HepG2 (cell line): ENCODE results near the gene FAM222A. TPM values are rescaled to one million over a fixed set of nuclear protein-coding genes. Genes with fewer than 3 reads are reported as not detected.

Source experiments
- ATF1 ChIP-seq: IDR thresholded peaks from 2 replicates; pipeline ENCODE4 v1.6.1; 2016; ENCODE audit warnings: mild to moderate bottlenecking, control low read depth
- CEBPG ChIP-seq: IDR thresholded peaks from 2 replicates; pipeline ENCODE4 v1.6.1; 2016
- POLR2AphosphoS5 ChIP-seq: IDR thresholded peaks from 2 replicates; pipeline ENCODE4 v1.6.1; 2012; ENCODE audit warnings: low read depth, low read length
- RELA ChIP-seq: sonication (generic); formaldehyde crosslinking; IDR thresholded peaks from 2 replicates; pipeline ENCODE4 v1.4.0; 2020; ENCODE audit warnings: missing genetic modification reagents
- SALL1 ChIP-seq: sonication (generic); formaldehyde crosslinking; IDR thresholded peaks from 2 replicates; pipeline ENCODE4 v1.8.0; 2022; ENCODE audit warnings: mild to moderate bottlenecking, missing genetic modification reagents
- SIX4 ChIP-seq: sonication (generic); formaldehyde crosslinking; IDR thresholded peaks from 2 replicates; pipeline ENCODE4 v1.4.0; 2020; ENCODE audit warnings: missing genetic modification reagents
- SPEN ChIP-seq: sonication (generic); formaldehyde crosslinking; IDR thresholded peaks from 2 replicates; pipeline ENCODE4 v1.5.1; 2020; ENCODE audit warnings: low read depth, mild to moderate bottlenecking, missing genetic modification reagents
- TBX2 ChIP-seq: sonication (generic); formaldehyde crosslinking; IDR thresholded peaks from 2 replicates; pipeline ENCODE4 v1.5.0; 2020; ENCODE audit warnings: missing genetic modification reagents, mild to moderate bottlenecking, borderline replicate concordance
- U2AF2 ChIP-seq: fragments of 200-400 bp; formaldehyde crosslinking; IDR thresholded peaks from 2 replicates; pipeline ENCODE4 v1.6.1; 2017; ENCODE audit warnings: low read depth, mild to moderate bottlenecking, low read length
- ZBTB37 ChIP-seq: sonication (generic); formaldehyde crosslinking; IDR thresholded peaks from 2 replicates; pipeline ENCODE4 v1.4.0; 2020; ENCODE audit warnings: mild to moderate bottlenecking, missing genetic modification reagents
- ZNF263 ChIP-seq: sonication (generic); formaldehyde crosslinking; IDR thresholded peaks from 2 replicates; pipeline ENCODE4 v1.4.0; 2020; ENCODE audit warnings: missing genetic modification reagents
- ZNF34 ChIP-seq: sonication (generic); formaldehyde crosslinking; IDR thresholded peaks from 2 replicates; pipeline ENCODE4 v1.4.0; 2020; ENCODE audit warnings: mild to moderate bottlenecking, missing genetic modification reagents, borderline replicate concordance
- polyA plus RNA-seq, 8 experiments: library from polyadenylated mRNA; depleted of rRNA in 3 of 8; stranded (reverse) in 7 of 8; unstranded in 1 of 8; fragments of >200 nt; fragmentation: Illumina TruSeq in 4 of 8; extraction: Trizol in 4 of 8; gene quantifications; 2 replicates each; pipeline versions ENCODE4 v1.2.1 to v1.2.3, GENCODE V29; 2011 to 2016; ENCODE audit warnings: low read depth in 4 of 8, missing spikeins in 1 of 8, mixed read lengths in 1 of 8; ENCODE audit not compliant: insufficient read depth in 1 of 8
- total RNA-seq, 5 experiments: library from RNA; depleted of rRNA; stranded (reverse); fragments of >200 nt; fragmentation: Illumina TruSeq; extraction: Trizol; gene quantifications; 2 replicates each; pipeline ENCODE4 v1.2.3, GENCODE V29; 2016; ENCODE audit warnings: low read depth in 1 of 5
- TF ChIP-seq, protein P1 (sequence below): sonication (generic); formaldehyde crosslinking; IDR thresholded peaks from 2 replicates; pipeline ENCODE4 v1.4.0; 2020; ENCODE audit warnings: missing genetic modification reagents
- TF ChIP-seq, protein P2 (sequence below): sonication (generic); formaldehyde crosslinking; IDR thresholded peaks from 2 replicates; pipeline ENCODE4 v1.5.0; 2020; ENCODE audit warnings: mild to moderate bottlenecking, missing genetic modification reagents, borderline replicate concordance
- TF ChIP-seq, protein P3 (sequence below): sonication (generic); formaldehyde crosslinking; IDR thresholded peaks from 2 replicates; pipeline ENCODE4 v1.4.0; 2020; ENCODE audit warnings: missing genetic modification reagents

Gene FAM222A
- total and polyA plus RNA-seq, 2 of the 13 experiments (the other 11 are each of a cell fraction or from before 2014, with no cell fraction given): 2.7 to 9.6 TPM

DNA sequence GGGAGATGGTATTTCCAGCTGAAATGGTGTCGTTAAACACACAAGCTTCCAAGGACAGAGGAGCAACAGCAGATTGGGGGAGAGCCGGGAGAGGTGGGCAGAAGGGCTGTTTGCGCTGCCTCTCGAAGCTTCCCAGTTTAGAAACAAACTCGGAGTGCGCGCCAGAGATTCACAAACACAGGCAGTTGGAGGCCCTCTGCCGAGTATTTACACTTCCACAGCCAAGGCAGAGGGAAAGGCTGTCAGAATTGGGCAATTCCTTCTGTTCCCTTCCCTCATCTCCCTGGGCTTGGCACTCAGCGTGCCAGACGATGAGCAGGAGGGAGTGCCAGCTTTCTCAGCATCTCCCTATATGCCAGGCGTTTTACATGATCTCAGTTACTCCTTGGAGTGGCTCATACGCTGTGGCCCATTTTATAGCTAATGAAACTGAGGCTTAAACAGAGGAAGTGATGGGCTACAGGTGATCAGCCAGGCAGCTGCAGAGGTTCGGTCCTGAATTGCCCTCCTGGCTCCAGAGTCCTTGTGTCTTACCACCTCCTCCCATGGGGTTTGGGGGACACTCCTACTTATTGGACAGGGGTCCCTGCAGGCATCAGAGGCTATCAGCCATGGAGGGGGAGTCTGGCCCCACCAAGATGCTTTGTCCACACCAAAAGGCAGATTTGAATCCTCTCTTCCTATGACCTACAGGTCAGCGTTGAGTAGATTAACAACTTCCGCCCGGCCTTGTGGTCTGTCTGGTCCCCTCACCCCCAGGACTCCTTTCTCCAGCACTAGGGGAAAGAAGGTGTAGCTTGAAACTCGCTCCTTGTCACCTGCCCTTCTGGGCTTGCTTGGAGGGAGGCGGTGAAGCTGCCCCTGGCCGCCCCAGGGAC is 3.1 kb downstream of the FAM222A start (continued):
- TF ChIP-seq, protein P1, sequence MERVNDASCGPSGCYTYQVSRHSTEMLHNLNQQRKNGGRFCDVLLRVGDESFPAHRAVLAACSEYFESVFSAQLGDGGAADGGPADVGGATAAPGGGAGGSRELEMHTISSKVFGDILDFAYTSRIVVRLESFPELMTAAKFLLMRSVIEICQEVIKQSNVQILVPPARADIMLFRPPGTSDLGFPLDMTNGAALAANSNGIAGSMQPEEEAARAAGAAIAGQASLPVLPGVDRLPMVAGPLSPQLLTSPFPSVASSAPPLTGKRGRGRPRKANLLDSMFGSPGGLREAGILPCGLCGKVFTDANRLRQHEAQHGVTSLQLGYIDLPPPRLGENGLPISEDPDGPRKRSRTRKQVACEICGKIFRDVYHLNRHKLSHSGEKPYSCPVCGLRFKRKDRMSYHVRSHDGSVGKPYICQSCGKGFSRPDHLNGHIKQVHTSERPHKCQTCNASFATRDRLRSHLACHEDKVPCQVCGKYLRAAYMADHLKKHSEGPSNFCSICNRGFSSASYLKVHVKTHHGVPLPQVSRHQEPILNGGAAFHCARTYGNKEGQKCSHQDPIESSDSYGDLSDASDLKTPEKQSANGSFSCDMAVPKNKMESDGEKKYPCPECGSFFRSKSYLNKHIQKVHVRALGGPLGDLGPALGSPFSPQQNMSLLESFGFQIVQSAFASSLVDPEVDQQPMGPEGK (CRISPR knock-in tag): no peak
- TF ChIP-seq, protein P2, sequence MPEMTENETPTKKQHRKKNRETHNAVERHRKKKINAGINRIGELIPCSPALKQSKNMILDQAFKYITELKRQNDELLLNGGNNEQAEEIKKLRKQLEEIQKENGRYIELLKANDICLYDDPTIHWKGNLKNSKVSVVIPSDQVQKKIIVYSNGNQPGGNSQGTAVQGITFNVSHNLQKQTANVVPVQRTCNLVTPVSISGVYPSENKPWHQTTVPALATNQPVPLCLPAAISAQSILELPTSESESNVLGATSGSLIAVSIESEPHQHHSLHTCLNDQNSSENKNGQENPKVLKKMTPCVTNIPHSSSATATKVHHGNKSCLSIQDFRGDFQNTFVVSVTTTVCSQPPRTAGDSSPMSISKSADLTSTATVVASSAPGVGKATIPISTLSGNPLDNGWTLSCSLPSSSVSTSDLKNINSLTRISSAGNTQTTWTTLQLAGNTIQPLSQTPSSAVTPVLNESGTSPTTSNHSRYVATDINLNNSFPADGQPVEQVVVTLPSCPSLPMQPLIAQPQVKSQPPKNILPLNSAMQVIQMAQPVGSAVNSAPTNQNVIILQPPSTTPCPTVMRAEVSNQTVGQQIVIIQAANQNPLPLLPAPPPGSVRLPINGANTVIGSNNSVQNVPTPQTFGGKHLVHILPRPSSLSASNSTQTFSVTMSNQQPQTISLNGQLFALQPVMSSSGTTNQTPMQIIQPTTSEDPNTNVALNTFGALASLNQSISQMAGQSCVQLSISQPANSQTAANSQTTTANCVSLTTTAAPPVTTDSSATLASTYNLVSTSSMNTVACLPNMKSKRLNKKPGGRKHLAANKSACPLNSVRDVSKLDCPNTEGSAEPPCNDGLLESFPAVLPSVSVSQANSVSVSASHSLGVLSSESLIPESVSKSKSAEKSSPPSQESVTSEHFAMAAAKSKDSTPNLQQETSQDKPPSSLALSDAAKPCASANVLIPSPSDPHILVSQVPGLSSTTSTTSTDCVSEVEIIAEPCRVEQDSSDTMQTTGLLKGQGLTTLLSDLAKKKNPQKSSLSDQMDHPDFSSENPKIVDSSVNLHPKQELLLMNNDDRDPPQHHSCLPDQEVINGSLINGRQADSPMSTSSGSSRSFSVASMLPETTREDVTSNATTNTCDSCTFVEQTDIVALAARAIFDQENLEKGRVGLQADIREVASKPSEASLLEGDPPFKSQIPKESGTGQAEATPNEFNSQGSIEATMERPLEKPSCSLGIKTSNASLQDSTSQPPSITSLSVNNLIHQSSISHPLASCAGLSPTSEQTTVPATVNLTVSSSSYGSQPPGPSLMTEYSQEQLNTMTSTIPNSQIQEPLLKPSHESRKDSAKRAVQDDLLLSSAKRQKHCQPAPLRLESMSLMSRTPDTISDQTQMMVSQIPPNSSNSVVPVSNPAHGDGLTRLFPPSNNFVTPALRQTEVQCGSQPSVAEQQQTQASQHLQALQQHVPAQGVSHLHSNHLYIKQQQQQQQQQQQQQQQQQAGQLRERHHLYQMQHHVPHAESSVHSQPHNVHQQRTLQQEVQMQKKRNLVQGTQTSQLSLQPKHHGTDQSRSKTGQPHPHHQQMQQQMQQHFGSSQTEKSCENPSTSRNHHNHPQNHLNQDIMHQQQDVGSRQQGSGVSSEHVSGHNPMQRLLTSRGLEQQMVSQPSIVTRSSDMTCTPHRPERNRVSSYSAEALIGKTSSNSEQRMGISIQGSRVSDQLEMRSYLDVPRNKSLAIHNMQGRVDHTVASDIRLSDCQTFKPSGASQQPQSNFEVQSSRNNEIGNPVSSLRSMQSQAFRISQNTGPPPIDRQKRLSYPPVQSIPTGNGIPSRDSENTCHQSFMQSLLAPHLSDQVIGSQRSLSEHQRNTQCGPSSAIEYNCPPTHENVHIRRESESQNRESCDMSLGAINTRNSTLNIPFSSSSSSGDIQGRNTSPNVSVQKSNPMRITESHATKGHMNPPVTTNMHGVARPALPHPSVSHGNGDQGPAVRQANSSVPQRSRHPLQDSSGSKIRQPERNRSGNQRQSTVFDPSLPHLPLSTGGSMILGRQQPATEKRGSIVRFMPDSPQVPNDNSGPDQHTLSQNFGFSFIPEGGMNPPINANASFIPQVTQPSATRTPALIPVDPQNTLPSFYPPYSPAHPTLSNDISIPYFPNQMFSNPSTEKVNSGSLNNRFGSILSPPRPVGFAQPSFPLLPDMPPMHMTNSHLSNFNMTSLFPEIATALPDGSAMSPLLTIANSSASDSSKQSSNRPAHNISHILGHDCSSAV: no peak
- TF ChIP-seq SPEN (CRISPR knock-in tag) (0 out of 2 replicates have a peak, but pooled peaks have one; percentile 13), TBX2 (0 out of 2 replicates have a peak, but pooled peaks have one; percentile 28), CEBPG (CRISPR knock-in tag) (peak; percentile 66), ZBTB37 (CRISPR knock-in tag) (no peak), U2AF2 (no peak), ZNF263 (CRISPR knock-in tag) (no peak), POLR2AphosphoS5 (no peak), ATF1 (CRISPR knock-in tag) (no peak), ZNF34 (no peak), SALL1 (CRISPR knock-in tag) (peak; percentile 17; the same call in 1 of the 2 replicates), RELA (CRISPR knock-in tag) (no peak), SIX4 (CRISPR knock-in tag) (no peak)
- TF ChIP-seq, protein P3, sequence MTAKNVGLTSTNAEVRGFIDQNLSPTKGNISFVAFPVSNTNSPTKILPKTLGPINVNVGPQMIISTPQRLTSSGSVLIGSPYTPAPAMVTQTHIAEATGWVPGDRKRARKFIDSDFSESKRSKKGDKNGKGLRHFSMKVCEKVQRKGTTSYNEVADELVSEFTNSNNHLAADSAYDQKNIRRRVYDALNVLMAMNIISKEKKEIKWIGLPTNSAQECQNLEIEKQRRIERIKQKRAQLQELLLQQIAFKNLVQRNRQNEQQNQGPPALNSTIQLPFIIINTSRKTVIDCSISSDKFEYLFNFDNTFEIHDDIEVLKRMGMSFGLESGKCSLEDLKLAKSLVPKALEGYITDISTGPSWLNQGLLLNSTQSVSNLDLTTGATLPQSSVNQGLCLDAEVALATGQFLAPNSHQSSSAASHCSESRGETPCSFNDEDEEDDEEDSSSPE (CRISPR knock-in tag): no peak
